GM19324 (cell line): ENCODE data around the gene OR6X1.

Experiments
- ATAC-seq: cut with Tn5 transposase; IDR thresholded peaks from one replicate; pipeline ENCODE4 v1.9.1; 2021; ENCODE audit warnings: mild to moderate bottlenecking, moderate library complexity; ENCODE audit not compliant: unreplicated experiment, low FRiP score

Gene OR6X1

DNA sequence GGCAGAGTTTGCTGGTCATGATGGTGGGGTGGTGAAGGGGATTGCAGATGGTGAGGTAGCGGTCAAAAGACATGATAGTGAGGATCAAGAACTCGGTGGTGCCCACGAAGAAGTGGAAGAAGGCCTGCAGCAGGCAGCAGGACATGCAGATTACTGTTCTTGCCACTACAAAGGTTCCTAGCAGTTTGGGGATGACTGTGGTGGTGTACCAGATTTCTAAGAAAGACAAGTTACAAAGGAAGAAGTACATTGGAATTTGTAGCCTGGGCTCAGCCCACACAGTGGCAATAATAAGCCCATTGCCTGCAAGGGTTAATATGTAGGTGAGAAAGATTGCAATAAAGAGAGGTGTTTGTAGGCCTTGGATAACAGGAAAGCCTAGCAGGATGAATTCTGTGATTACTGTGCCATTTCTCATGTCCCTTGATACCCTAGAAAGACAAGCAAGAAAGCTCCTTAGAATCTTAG is at the start of gene OR6X1:
TSS of gene OR6X1 (minus strand) at position 418 of the 468 bp plus-strand sequence. CDS start at position 418, 0 bp downstream.
- ATAC-seq = no peak

GRCh38 chr11:123801765-123802164 is 47.4 kb upstream of the OR6X1 start:
- ATAC-seq = no peak

GRCh38 chr11:123800036-123800435 is 45.7 kb upstream of the OR6X1 start:
- no peak for ATAC-seq

GRCh38 chr11:123799438-123799837 is 45.1 kb upstream of the OR6X1 start:
- ATAC-seq = no peak

DNA sequence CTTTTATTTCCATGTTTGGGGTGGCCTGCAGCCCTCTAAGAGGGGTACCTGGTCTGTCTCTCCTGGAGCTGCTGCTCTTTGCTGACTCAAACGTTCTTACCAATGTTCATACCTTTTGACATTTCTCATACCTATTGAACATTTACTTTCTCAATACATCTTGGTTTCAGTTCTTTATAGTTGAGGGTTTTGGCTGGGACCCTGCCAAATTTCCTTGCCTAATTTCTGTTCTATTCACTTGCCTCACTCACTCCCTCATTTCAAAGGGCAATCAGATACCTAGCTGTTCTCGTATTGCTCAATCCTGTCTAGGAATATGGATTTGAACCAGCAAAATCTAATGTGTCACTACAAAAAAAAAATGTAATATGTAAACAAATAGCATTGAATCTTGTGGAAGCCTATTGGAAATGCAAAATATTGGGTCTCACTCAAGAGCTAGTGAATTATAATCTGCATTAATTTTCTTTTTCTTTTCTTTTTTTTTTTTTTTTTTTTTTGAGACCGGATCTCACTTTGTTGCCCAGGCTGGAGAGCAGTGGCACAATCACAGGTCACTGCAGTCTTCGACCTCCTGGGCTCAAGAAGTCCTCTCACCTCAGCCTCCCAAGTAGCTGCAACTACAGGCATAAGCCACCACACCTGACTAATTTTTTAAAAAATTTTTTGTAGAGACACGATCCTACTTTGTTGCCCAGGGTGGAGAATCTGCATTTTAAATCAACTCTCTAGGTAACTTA is 44.4 kb upstream of the OR6X1 start:
- no peak for ATAC-seq

- ATAC-seq = no peak
Measured at GRCh38 chr11:123798079-123798478, 43.8 kb upstream of the OR6X1 start.

DNA sequence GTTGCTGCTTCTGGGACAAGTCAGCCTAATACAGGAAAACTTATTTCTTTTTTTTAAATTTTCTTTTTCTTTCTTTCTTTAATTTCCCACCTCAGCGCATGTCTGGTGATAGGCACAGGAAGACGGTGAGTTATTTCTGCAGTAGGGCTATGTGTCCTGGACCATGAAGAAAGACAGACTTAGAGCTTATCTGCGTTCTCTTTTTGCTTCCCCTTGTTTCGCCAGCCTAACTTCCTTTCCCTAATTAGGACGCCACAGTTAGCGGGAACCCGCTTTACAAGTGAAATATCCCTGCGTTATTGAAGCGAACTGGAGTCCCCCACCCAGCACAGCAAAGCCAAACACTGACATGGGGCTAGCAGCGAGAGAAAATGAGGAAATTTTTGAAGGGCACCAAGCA is 43.2 kb upstream of the OR6X1 start:
- ATAC-seq = no peak

- ATAC-seq = no peak
Measured at GRCh38 chr11:123797114-123797513, 42.8 kb upstream of the OR6X1 start.

- ATAC-seq = no peak
Measured at GRCh38 chr11:123796226-123796625, 41.9 kb upstream of the OR6X1 start.

DNA sequence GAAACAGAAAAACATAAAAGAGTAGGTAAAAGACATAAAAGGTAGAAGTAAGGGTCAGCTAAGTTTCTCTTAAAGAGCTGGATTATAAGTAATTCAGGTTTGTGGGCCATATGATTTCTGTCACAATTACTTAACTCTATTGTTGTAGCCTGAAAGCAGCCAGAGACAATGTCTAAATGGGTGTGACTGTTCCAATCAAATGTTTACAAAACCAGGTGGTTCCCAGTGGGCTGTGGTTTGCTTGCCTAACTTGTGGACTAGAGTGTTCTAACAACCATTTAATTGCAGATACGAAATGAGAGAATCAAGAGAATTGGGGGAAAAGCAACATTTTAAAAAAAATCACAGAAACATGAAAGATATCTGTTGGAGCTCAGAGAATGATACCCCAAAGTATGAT is 29.2 kb upstream of the OR6X1 start:
- no peak for ATAC-seq

DNA sequence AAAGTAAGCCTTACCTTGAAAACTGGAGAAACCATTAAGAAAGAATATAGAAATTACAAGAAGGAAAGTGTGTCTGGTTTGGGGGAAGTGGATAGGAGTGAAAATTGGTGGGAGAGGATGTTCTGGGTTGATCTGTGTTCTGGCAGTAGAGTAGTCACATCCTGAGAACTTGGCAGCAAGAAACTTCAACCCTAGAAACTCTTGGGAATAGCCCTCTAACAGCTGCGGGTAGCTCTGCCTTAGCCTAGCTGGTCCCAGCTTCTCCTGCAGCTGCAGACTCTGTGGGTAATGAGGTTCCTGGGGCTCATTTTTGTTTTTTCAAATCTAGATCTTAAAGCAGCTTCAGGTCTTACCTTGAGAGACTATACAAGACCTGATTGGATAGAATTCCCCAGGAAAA is 24.2 kb upstream of the OR6X1 start:
- ATAC-seq = no peak

- ATAC-seq = no peak
Measured at GRCh38 chr11:123775715-123776549, 21.6 kb upstream of the OR6X1 start.

- ATAC-seq = no peak
Measured at GRCh38 chr11:123775289-123775688, 21.0 kb upstream of the OR6X1 start.

DNA sequence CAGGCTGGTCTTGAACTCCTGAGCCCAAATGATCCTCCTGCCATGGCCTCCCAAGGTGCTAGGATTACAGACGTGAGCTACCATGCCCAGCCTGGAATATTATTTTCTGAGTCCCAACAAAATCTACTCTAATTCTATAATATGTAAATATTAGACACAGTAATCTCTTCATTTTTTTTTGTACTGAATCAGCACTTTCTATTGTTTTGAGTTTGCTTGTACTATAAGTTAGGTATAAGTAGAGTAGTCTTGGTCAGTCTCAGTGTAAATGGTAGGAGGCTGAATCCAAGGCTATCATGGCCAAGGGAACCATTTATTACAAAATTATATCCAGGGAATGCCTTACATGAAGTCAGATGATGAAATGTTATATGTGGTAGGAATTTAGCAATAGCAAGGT is 19.6 kb upstream of the OR6X1 start:
- no peak for ATAC-seq

DNA sequence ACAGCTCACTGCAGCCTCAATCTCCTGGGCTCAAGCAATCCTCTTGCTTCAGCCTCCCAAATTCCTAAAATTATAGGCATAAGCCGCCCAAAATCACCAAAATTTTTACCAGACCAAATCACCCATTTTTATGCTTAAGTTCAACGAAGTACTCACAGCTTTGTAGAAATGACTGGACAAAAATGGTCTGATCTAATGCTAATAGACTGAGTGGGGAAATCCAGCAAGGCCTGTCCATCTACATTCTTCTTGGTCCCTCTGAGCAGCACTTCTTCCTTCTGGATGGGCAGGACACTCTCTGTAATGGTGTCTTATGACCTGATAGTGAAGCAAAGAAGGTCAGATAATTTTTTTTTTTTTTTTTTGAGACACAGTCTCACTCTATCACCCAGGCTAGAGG is 18.7 kb upstream of the OR6X1 start:
- no peak for ATAC-seq

DNA sequence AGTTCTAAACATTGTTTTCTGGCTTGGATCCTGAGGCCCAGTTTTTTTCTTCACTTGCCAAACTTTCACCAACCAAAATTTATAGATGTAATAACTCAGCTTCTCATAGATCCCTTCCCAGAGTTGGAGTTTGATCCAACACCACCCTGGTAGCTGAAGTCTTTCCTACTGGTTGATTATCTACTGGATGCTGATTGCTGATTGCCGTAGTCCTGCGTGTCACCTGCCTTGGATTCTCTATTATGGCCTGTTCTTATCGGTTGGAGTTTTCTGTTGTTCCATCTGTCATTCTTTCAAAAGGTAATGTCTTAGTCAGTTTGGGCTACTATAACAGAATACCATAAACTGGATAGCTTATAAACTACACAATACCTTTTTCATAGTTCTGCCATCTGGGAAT is 17.3 kb upstream of the OR6X1 start:
- no peak for ATAC-seq

GRCh38 chr11:123770712-123771111 is 16.4 kb upstream of the OR6X1 start:
- ATAC-seq = no peak

GRCh38 chr11:123765601-123766000 is 11.3 kb upstream of the OR6X1 start:
- ATAC-seq = no peak

- no peak for ATAC-seq
Measured at GRCh38 chr11:123762422-123762821, 8.1 kb upstream of the OR6X1 start.

DNA sequence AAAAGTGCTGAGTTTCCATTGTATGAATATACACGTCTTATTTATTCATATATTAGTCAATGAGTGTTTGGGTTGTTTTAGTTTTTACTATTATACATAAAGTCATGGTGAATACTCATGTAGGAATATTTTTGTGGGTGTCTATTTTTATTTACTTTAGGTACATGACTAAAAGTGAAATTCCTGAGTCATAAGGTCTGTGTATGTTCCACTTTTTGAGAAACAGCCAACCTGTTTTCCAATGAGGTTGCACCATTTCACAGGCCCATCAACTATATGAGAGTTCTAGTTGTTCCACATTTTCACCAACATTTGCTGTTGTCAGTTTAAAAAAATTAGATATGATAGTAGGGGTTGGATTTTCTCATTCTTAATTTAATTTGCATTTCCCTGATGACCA is 6.6 kb upstream of the OR6X1 start:
- ATAC-seq = no peak

DNA sequence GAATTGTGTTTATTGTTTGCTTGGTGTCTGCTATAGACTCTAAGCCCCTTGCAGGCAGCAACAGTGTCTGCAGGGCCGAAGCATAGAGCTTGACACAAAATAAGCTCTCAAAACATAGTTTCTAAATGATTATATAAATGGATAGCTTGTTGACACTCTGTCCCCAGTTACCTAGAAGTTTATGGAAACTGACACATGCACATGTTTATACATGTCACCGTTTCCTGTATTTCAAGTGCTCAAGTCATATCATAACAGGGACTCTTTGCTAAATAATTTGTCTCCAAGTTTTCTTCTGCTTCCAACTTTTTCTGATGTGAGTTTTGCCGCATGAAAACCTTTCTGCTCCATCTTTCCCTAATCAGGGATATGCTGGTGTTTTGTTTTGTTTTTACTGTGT is 3.7 kb upstream of the OR6X1 start:
- no peak for ATAC-seq

- no peak for ATAC-seq
Measured at GRCh38 chr11:123755813-123756212, 1.5 kb upstream of the OR6X1 start.
